Activated naive CD4-positive, alpha-beta T cell treated with anti-CD3 and anti-CD28 coated beads for 36 hours (primary cell): ENCODE data around the gene IGSF22. TPM values are rescaled to one million over a fixed set of nuclear protein-coding genes. Genes with fewer than 3 reads are reported as not detected.
A peak's percentile ranks its signal among the peaks of the same experiment; 100 is the strongest.
"Not testable (repeated sequence)": the region's sequence is repeated elsewhere in the genome, so short reads cannot be mapped to it uniquely, and the experiment has no call there.

Experiments
- CTCF ChIA-PET: fragments of 350-600 bp; sonication (Branson Sonifier 250); formaldehyde crosslinking; loops from one replicate; lab custom pipeline; 2021; ENCODE audit warnings: antibody characterized with exemption; lab: Charles Lee
- DNase-seq: peaks from one replicate; pipeline ENCODE4 v3.0.0-alpha.2; 2020
- H3K27ac Mint-ChIP-seq: one replicate; pipeline ENCODE4 v1.8.0; 2021; ENCODE audit warnings: mild to moderate bottlenecking, mixed read lengths
- H3K27me3 Mint-ChIP-seq: one replicate; pipeline ENCODE4 v1.8.0; 2021; ENCODE audit warnings: low read depth, mixed read lengths
- H3K36me3 Mint-ChIP-seq: one replicate; pipeline ENCODE4 v1.8.0; 2021; ENCODE audit warnings: low read depth, mixed read lengths
- H3K4me1 Mint-ChIP-seq: one replicate; pipeline ENCODE4 v1.8.0; 2021; ENCODE audit warnings: low read depth, mixed read lengths
- H3K4me3 Mint-ChIP-seq: one replicate; pipeline ENCODE4 v1.8.0; 2021; ENCODE audit warnings: mild to moderate bottlenecking, moderate library complexity, mixed read lengths
- H3K9me3 Mint-ChIP-seq: one replicate; pipeline ENCODE4 v1.8.0; 2021; ENCODE audit warnings: mixed read lengths
- intact Hi-C: fragments of 100-400 bp; cut with micrococcal nuclease; formaldehyde crosslinking; loops from one replicate; pipeline ENCODE4 v1.15.1; 2023
- total RNA-seq, 2 experiments: library from RNA; stranded (reverse); gene quantifications; one replicate each; pipeline ENCODE4 v1.2.3, GENCODE V29; 2021

The IGSF22 gene
- total RNA-seq, 2 experiments from 2014 or later = 1.2 to 1.3 TPM

- intact Hi-C loops = no loop called here
- peaks cover 7% of the 10 kb centered on the region for H3K4me1 Mint-ChIP-seq
Observed at GRCh38 chr11:18699269-18699596, 26.8 kb downstream of the IGSF22 start.

GRCh38 chr11:18698341-18699268, 27.4 kb downstream of the IGSF22 start, which contains the start of gene TMEM86A:
Gene TMEM86A (plus strand): TSS chr11:18698779. CDS start chr11:18698887, 108 bp downstream.
- Mint-ChIP-seq H3K9me3 (no peaks in the 10 kb centered on the region), H3K27me3 (peaks cover 3% of the 10 kb centered on the region), H3K4me3 (peak within 1 kb of the TSS; percentile 69), H3K4me1 (peaks cover 7% of the 10 kb centered on the region), H3K27ac (no peak within 1 kb of the TSS), H3K36me3 (no peaks in the 10 kb centered on the region)
- intact Hi-C loops = loop anchor here (1.0 kb wide), 3 partner anchors 23 to 64 kb away; partner anchors contain the start of gene SPTY2D1
- CTCF ChIA-PET = interaction anchor here (0.8 to 3.5 kb wide), 3 partner anchors 23 to 32 kb away, joined by 3 to 15 read pairs (median 3); no protein-coding TSS in a partner anchor
- peak; percentile 88 for DNase-seq

More at GRCh38 chr11:18699269-18699596, 26.8 kb downstream of the IGSF22 start:
- CTCF ChIA-PET = interaction anchor here (0.8 to 3.5 kb wide), 3 partner anchors 23 to 32 kb away, joined by 3 to 15 read pairs (median 4); no protein-coding TSS in a partner anchor
- Mint-ChIP-seq H3K36me3 (no peaks in the 10 kb centered on the region), H3K4me3 (peak overlapping the region; percentile 69), H3K9me3 (no peaks in the 10 kb centered on the region), H3K27me3 (peaks cover 3% of the 10 kb centered on the region), H3K27ac (no peak overlapping the region)
- DNase-seq = no peak

GRCh38 chr11:18697576-18697975, 28.4 kb downstream of the IGSF22 start:
- peaks cover 3% of the 10 kb centered on the region for H3K27me3 Mint-ChIP-seq
- H3K4me3 Mint-ChIP-seq = no peak overlapping the region
- H3K9me3 Mint-ChIP-seq = no peaks in the 10 kb centered on the region
- intact Hi-C loops = no loop called here
- no peak overlapping the region for H3K27ac Mint-ChIP-seq
- DNase-seq = no peak
- CTCF ChIA-PET = interaction anchor here (0.7 to 3.5 kb wide), 2 partner anchors 24 to 118 kb away, joined by 3 to 15 read pairs; no protein-coding TSS in a partner anchor
- H3K36me3 Mint-ChIP-seq = no peaks in the 10 kb centered on the region
- H3K4me1 Mint-ChIP-seq = peaks cover 7% of the 10 kb centered on the region

- intact Hi-C loops = no loop called here
- Mint-ChIP-seq H3K27ac (no peak overlapping the region), H3K4me3 (no peak overlapping the region), H3K27me3 (peaks cover 3% of the 10 kb centered on the region), H3K4me1 (peaks cover 7% of the 10 kb centered on the region), H3K36me3 (no peaks in the 10 kb centered on the region), H3K9me3 (no peaks in the 10 kb centered on the region)
- CTCF ChIA-PET = interaction anchor here (0.7 to 3.5 kb wide), 2 partner anchors 25 to 117 kb away, joined by 3 to 15 read pairs; no protein-coding TSS in a partner anchor
- DNase-seq = no peak
Observed at GRCh38 chr11:18696638-18697225, 29.3 kb downstream of the IGSF22 start.

- DNase-seq = no peak
- intact Hi-C loops = no loop called here
- Mint-ChIP-seq H3K36me3 (no peaks in the 10 kb centered on the region), H3K4me1 (peaks cover 4% of the 10 kb centered on the region), H3K4me3 (no peak overlapping the region), H3K9me3 (no peaks in the 10 kb centered on the region), H3K27ac (no peak overlapping the region), H3K27me3 (no peaks in the 10 kb centered on the region)
- CTCF ChIA-PET = interaction anchor here (0.5 kb wide), 1 partner anchor 43 kb away, joined by 3 read pairs; no protein-coding TSS in a partner anchor
Observed at GRCh38 chr11:18692941-18693760, 32.8 kb downstream of the IGSF22 start.

- intact Hi-C loops, H3K9me3 Mint-ChIP-seq, H3K4me1 Mint-ChIP-seq, H3K4me3 Mint-ChIP-seq, H3K27ac Mint-ChIP-seq, H3K27me3 Mint-ChIP-seq, H3K36me3 Mint-ChIP-seq, DNase-seq: not testable (repeated sequence)
- CTCF ChIA-PET = interaction anchor here (0.6 kb wide), 1 partner anchor 14 kb away, joined by 4 read pairs; no protein-coding TSS in a partner anchor
Observed at GRCh38 chr11:18691467-18692140, 34.4 kb downstream of the IGSF22 start.

- no peaks in the 10 kb centered on the region for H3K36me3 Mint-ChIP-seq
Observed at GRCh38 chr11:18684267-18684666, 41.7 kb downstream of the IGSF22 start.

GRCh38 chr11:18682466-18682865, 43.5 kb downstream of the IGSF22 start:
- CTCF ChIA-PET = interaction anchor here (0.8 kb wide), 1 partner anchor 34 kb away, joined by 4 read pairs; no protein-coding TSS in a partner anchor
- H3K27ac Mint-ChIP-seq = no peak overlapping the region

More at GRCh38 chr11:18684267-18684666, 41.7 kb downstream of the IGSF22 start:
- Mint-ChIP-seq H3K27ac (no peak overlapping the region), H3K27me3 (no peaks in the 10 kb centered on the region), H3K9me3 (no peaks in the 10 kb centered on the region), H3K4me3 (no peak overlapping the region), H3K4me1 (peaks cover 5% of the 10 kb centered on the region)
- intact Hi-C loops = no loop called here
- CTCF ChIA-PET = interaction anchor here (0.5 kb wide), 1 partner anchor 11 kb away, joined by 3 read pairs; no protein-coding TSS in a partner anchor
- DNase-seq = no peak

GRCh38 chr11:18681949-18682348, 44.0 kb downstream of the IGSF22 start:
- H3K9me3 Mint-ChIP-seq, H3K4me1 Mint-ChIP-seq, H3K27me3 Mint-ChIP-seq, DNase-seq, intact Hi-C loops, H3K27ac Mint-ChIP-seq, H3K36me3 Mint-ChIP-seq, H3K4me3 Mint-ChIP-seq: not testable (repeated sequence)
- CTCF ChIA-PET = interaction anchor here (0.8 kb wide), 1 partner anchor 34 kb away, joined by 4 read pairs; no protein-coding TSS in a partner anchor

More at GRCh38 chr11:18682466-18682865, 43.5 kb downstream of the IGSF22 start:
- Mint-ChIP-seq H3K4me3 (no peak overlapping the region), H3K9me3 (no peaks in the 10 kb centered on the region), H3K27me3 (no peaks in the 10 kb centered on the region), H3K4me1 (peaks cover 9% of the 10 kb centered on the region), H3K36me3 (no peaks in the 10 kb centered on the region)
- no peak for DNase-seq
- intact Hi-C loops = no loop called here

GRCh38 chr11:18677560-18677959, 48.4 kb downstream of the IGSF22 start:
- no peak for DNase-seq
- Mint-ChIP-seq H3K9me3 (no peaks in the 10 kb centered on the region), H3K4me3 (no peak overlapping the region), H3K4me1 (peaks cover 17% of the 10 kb centered on the region), H3K27ac (no peak overlapping the region), H3K27me3 (no peaks in the 10 kb centered on the region), H3K36me3 (no peaks in the 10 kb centered on the region)
- CTCF ChIA-PET = interaction anchor here (0.6 to 2.2 kb wide), 3 partner anchors 15 to 287 kb away, joined by 3 to 6 read pairs (median 4); no protein-coding TSS in a partner anchor
- intact Hi-C loops = no loop called here

GRCh38 chr11:18676803-18677202, 49.2 kb downstream of the IGSF22 start:
- no peaks in the 10 kb centered on the region for H3K27me3 Mint-ChIP-seq
- no peaks in the 10 kb centered on the region for H3K36me3 Mint-ChIP-seq
- H3K27ac Mint-ChIP-seq = no peak overlapping the region
- H3K4me3 Mint-ChIP-seq = no peak overlapping the region
- no peaks in the 10 kb centered on the region for H3K9me3 Mint-ChIP-seq
- DNase-seq = no peak
- intact Hi-C loops = no loop called here
- peaks cover 21% of the 10 kb centered on the region for H3K4me1 Mint-ChIP-seq
- CTCF ChIA-PET = interaction anchor here (0.6 to 2.2 kb wide), 2 partner anchors 10 to 54 kb away, joined by 4 to 6 read pairs; no protein-coding TSS in a partner anchor
